Activated CD8-positive, alpha-beta memory T cell treated with anti-CD3 and anti-CD28 coated beads, Interleukin-2, amount 10 ng/mL, durations not matched to agents 7 days and 5 days (primary cell): Measurements from ENCODE around the gene ZNF221. TPM values are rescaled to one million over a fixed set of nuclear protein-coding genes. Genes with fewer than 3 reads are reported as not detected.

Experiments
- ATAC-seq: fragments of 150-1000 bp; cut with Tn5 transposase; one replicate; pipeline ENCODE4 v1.10.0; 2021; ENCODE audit warnings: moderate library complexity
- CTCF ChIA-PET: fragments of 350-600 bp; sonication (Branson Sonifier 250); formaldehyde crosslinking; loops from one replicate; lab custom pipeline; 2021; ENCODE audit warnings: antibody characterized with exemption; lab: Charles Lee
- DNase-seq: peaks from one replicate; pipeline ENCODE4 v3.0.0-alpha.2; 2020
- H3K27ac Mint-ChIP-seq: one replicate; pipeline ENCODE4 v1.8.0; 2021; ENCODE audit warnings: mild to moderate bottlenecking, mixed read lengths
- H3K27me3 Mint-ChIP-seq: one replicate; pipeline ENCODE4 v1.8.0; 2021; ENCODE audit warnings: mixed read lengths
- H3K36me3 Mint-ChIP-seq: one replicate; pipeline ENCODE4 v1.8.0; 2021; ENCODE audit warnings: mild to moderate bottlenecking, mixed read lengths
- H3K4me1 Mint-ChIP-seq: one replicate; pipeline ENCODE4 v1.8.0; 2021; ENCODE audit warnings: mixed read lengths
- H3K4me3 Mint-ChIP-seq: one replicate; pipeline ENCODE4 v1.8.0; 2021; ENCODE audit warnings: mild to moderate bottlenecking, moderate library complexity, mixed read lengths
- H3K9me3 Mint-ChIP-seq: one replicate; pipeline ENCODE4 v1.8.0; 2022; ENCODE audit warnings: low read depth, mixed read lengths
- total RNA-seq, 2 experiments: library from RNA; stranded (reverse); gene quantifications; one replicate each; pipeline ENCODE4 v1.2.3, GENCODE V29; 2021

Gene ZNF221
- total RNA-seq = 1 to 10 TPM; 2.1 to 2.5 TPM

DNA sequence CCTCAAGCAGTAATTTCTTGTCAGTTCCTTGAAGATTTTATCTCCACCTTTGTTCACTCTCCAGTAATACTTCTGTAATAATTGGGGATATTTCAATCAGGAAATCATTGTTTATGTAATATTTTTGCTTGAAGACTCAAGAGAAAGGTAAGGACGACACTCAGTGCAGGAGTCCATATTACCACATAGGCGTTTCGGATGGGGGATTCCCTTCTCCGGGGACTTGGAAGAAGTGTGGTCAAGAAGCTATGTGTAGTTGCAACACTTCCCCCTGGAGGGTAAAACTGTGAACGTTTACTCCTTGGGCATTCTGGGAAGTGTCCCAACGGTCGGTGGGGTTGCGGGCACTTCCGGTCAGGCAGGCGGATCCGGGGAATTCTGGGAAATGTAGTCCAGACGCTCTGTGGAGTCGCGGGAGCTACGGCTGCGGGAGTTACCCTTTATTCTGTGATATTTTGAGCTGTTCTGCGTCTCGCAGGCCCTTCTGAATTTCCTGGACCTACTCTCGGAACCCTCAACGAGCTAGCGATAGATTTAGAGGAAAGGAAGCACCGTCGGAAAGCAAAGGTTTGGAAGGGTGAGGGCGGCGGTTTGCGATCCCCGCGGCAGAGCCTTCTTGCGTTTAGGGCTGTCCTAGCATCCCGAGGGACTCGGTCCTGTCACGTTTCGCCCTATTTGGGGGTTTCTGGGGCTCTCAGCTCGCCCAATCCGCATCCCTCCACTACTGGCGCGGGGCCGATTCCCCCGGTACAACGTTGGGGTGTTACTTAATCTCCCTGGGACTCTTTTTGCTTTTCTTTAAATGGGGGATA, at the start of gene ZNF221:
Gene ZNF221 (plus strand): TSS at position 395 of the 812 bp plus-strand sequence. CDS start 11,499 bp downstream, outside the sequence.
- peak; percentile 94 for ATAC-seq

DNA sequence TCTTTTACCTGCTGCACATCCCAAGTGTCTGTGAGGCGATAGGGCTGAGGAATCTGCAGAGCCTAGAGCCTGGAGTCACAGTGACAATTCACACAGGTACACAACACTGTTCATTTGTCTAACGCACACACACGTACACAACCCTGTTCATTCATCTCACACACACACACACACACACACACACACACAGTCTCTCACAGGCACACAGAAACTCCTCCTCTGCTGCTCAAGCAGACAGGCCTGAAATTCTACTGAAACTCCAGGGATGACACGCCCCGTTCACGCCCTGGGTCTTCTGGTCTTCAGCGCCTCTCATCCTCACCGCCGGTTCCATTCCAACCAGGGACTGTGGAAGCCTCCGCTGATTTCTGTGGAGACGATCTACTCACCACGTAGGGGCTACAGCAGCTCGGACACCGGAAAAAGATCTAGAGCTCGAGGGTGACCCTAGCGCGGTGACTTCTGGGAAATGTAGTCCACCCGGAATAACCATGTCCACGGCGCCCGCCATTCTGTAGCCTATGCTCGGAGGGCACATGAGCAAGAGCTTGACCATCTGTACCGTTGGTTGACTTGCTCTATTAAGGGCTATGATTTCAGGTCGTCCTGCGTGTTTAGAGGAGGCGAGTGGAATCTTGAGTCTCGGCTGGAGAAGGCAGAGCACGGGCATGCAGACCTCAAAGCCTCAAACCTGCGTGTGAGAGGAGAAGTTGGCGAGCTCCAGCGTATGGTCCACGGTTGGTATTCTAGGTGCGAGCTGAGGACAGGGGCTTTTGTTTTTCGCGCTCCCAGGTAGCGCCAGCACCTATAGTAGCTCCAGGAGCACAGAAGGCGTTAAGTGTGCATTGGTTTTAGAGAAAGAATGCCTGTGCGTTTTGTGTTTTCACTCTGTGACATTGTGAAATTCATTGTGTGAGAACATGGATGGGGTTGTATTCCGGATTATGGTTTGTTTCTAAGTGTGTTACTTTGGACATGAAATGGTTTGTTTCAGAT, 49.3 kb upstream of the ZNF221 start:
- DNase-seq = peak; percentile 77
- peak; percentile 97 for ATAC-seq
- Mint-ChIP-seq H3K27ac (peak overlapping the region; percentile 76), H3K27me3 (no peaks in the 10 kb centered on the region), H3K9me3 (peaks cover 44% of the 10 kb centered on the region), H3K4me3 (peak overlapping the region; percentile 83), H3K4me1 (peaks cover 20% of the 10 kb centered on the region), H3K36me3 (peaks cover 44% of the 10 kb centered on the region)
- CTCF ChIA-PET = interaction anchor here (0.8 to 1.0 kb wide), 2 partner anchors 193 to 405 kb away, joined by 3 read pairs; no protein-coding TSS in a partner anchor

More for the DNA sequence above, at the start of gene ZNF221:
- DNase-seq = peak; percentile 82
- H3K36me3 Mint-ChIP-seq = peaks cover 11% of the 10 kb centered on the region
- peak within 1 kb of the TSS; percentile 87 for H3K4me3 Mint-ChIP-seq
- peaks cover 8% of the 10 kb centered on the region for H3K4me1 Mint-ChIP-seq
- CTCF ChIA-PET = interaction anchor here (1.7 to 2.9 kb wide), 2 partner anchors 16 to 144 kb away, joined by 6 to 18 read pairs; partner anchors contain the start of genes ZNF224 and ZNF45
- H3K27ac Mint-ChIP-seq = peak within 1 kb of the TSS; percentile 85
- peaks cover 6% of the 10 kb centered on the region for H3K27me3 Mint-ChIP-seq
- H3K9me3 Mint-ChIP-seq = peaks cover 19% of the 10 kb centered on the region

DNA sequence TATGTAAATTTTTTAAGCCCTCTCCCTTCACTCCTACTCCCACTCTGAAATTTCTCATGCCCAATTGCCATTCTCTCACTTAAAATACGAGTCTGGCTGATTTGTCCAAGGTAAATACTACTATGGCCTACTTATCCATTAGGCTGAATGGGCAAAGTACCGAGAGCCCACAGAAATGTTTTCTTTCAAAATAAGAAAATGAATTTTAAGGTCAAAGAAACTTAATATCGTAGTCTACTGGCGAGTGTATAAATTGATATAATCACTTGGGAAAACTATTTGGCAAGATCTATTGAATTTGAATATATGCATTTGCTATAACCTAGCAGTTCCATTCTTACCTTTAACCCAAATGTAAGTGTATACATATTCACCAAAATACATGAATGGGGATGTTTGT, 48.6 kb upstream of the ZNF221 start:
- Mint-ChIP-seq H3K9me3 (peaks cover 49% of the 10 kb centered on the region), H3K36me3 (peaks cover 44% of the 10 kb centered on the region), H3K4me3 (peak overlapping the region; percentile 83), H3K27ac (no peak overlapping the region), H3K27me3 (no peaks in the 10 kb centered on the region), H3K4me1 (peaks cover 20% of the 10 kb centered on the region)
- no peak for ATAC-seq
- CTCF ChIA-PET = no interaction called here
- DNase-seq = no peak

DNA sequence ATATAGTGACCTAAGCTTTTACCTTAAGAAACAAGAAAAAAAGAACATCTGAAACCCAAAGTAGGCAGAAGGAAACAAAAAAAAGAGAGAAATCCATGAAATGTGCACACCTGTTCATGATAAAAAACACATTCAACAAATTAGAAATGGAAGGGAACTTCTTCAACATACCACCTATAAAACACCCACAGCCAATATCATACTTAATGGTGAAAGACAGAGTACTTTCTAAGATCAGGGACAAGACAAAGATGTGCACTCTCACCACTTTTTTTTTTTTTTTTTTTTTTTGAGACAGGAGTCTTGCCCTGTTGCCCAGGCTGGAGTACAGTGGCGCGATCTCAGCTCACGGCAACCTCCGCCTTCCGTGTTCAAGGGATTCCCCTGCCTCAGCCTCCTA, 45.1 kb upstream of the ZNF221 start:
- no peak overlapping the region for H3K27ac Mint-ChIP-seq
- no peak overlapping the region for H3K4me3 Mint-ChIP-seq
- no peak for DNase-seq
- CTCF ChIA-PET = no interaction called here
- H3K9me3 Mint-ChIP-seq = peaks cover 53% of the 10 kb centered on the region
- H3K4me1 Mint-ChIP-seq = peaks cover 16% of the 10 kb centered on the region
- no peaks in the 10 kb centered on the region for H3K27me3 Mint-ChIP-seq
- H3K36me3 Mint-ChIP-seq = peaks cover 23% of the 10 kb centered on the region
- no peak for ATAC-seq

DNA sequence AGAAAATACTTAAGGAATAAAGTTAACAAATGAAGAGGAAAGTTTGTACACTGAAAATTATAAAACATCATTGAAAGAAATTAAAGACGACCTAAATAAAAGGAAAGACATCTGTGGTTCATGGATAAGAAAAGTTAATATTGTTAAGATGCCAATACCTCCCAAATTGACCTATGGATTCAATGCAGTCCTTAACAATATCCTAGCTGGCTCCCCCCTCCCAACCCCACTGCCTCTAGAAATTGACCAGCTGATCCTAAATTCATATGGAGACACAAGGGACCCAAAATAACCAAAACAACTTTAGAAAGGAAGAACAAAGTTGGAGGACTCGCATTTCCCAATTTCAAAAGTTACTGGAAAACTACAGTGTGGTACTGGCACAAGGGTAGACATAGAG, 44.3 kb upstream of the ZNF221 start:
- no peak for DNase-seq
- no peak overlapping the region for H3K4me3 Mint-ChIP-seq
- no peak for ATAC-seq
- peaks cover 57% of the 10 kb centered on the region for H3K9me3 Mint-ChIP-seq
- peaks cover 8% of the 10 kb centered on the region for H3K4me1 Mint-ChIP-seq
- peaks cover 20% of the 10 kb centered on the region for H3K36me3 Mint-ChIP-seq
- no peaks in the 10 kb centered on the region for H3K27me3 Mint-ChIP-seq
- CTCF ChIA-PET = no interaction called here
- H3K27ac Mint-ChIP-seq = no peak overlapping the region

DNA sequence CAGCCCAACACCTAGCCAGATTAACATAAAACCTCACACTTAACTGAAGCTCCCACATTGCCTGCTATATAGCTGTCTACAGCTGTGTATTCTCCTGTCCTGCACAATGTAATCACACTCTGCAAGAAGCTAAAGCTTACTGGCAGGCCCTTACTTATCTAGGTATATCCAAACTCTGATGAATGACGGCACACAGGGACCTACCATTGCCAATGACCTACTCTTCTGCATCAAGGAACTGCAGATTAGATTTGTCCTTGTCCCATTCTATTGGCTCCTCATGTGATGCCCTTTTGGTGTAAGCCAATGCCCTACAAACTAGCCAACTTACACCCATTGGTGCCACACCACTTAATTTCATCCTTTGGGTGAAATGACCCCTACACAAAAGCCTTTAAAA, 42.4 kb upstream of the ZNF221 start:
- ATAC-seq = no peak
- H3K9me3 Mint-ChIP-seq = peaks cover 59% of the 10 kb centered on the region
- peaks cover 24% of the 10 kb centered on the region for H3K36me3 Mint-ChIP-seq
- no peaks in the 10 kb centered on the region for H3K4me1 Mint-ChIP-seq
- H3K4me3 Mint-ChIP-seq = no peak overlapping the region
- no peaks in the 10 kb centered on the region for H3K27me3 Mint-ChIP-seq
- DNase-seq = no peak
- H3K27ac Mint-ChIP-seq = no peak overlapping the region
- CTCF ChIA-PET = no interaction called here

DNA sequence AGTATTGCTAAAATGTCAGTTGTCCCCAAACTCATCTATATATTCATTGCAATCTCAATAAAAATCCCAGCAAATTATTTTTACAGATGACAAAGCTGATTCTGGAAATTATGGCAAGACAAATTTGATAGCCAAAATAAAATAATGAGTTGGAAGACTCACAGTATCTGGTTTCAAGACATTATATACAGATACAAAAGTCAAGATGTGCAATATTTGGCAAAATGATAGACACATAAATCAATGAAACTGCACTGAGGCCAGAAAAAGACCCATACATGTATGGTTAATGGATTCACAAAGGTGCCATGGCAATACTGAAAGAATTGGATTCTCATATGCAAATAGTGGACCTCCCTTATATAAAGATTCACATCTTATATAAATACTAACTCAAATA, 40.1 kb upstream of the ZNF221 start:
- no peak overlapping the region for H3K4me3 Mint-ChIP-seq
- no peaks in the 10 kb centered on the region for H3K4me1 Mint-ChIP-seq
- H3K27ac Mint-ChIP-seq = no peak overlapping the region
- DNase-seq (no peak), ATAC-seq (no peak)
- no peaks in the 10 kb centered on the region for H3K27me3 Mint-ChIP-seq
- H3K36me3 Mint-ChIP-seq = peaks cover 40% of the 10 kb centered on the region
- CTCF ChIA-PET = no interaction called here
- H3K9me3 Mint-ChIP-seq = peaks cover 62% of the 10 kb centered on the region

DNA sequence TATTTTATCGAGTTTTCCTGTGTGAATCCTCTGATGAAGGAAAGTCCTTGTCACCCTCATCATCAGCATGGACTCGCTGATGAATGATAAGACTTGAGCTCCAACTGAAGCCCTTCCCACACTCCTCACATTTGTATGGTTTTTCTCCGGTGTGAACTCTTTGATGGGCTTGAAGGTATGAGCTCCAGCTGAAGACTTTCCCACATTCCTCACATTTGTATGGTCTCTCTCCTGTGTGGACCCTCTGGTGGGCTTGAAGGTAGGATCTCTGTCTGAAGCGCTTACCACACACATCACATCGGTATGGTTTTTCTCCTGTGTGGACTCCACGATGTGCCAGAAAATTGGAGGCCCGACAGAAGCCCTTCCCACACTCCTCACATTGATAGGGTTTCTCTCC, 37.6 kb upstream of the ZNF221 start:
- no peak overlapping the region for H3K4me3 Mint-ChIP-seq
- H3K27me3 Mint-ChIP-seq = no peaks in the 10 kb centered on the region
- no peak overlapping the region for H3K27ac Mint-ChIP-seq
- H3K9me3 Mint-ChIP-seq = peaks cover 57% of the 10 kb centered on the region
- CTCF ChIA-PET = no interaction called here
- DNase-seq (no peak), ATAC-seq (no peak)
- H3K36me3 Mint-ChIP-seq = peaks cover 62% of the 10 kb centered on the region
- no peaks in the 10 kb centered on the region for H3K4me1 Mint-ChIP-seq

DNA sequence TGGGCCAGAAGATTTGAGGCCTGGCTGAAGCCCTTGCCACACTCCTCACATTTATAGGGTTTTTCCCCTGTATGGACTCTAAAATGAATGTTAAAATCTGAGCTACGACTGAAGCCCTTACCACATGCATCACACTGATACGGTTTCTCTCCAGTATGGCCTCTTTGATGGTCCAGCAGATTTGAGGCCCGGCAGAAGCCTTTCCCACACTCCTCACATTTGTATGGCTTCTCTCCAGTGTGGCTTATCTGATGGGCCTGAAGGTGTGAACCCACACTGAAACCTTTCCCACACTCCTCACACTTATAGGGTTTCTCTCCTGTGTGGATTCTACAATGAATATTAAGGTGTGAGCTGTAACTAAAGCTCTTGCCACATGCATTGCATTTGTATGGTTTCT, 37.0 kb upstream of the ZNF221 start:
- Mint-ChIP-seq H3K27me3 (no peaks in the 10 kb centered on the region), H3K4me1 (no peaks in the 10 kb centered on the region), H3K27ac (no peak overlapping the region), H3K9me3 (peaks cover 54% of the 10 kb centered on the region), H3K4me3 (no peak overlapping the region), H3K36me3 (peaks cover 69% of the 10 kb centered on the region)
- ATAC-seq = no peak
- CTCF ChIA-PET = interaction anchor here (1.1 kb wide), 1 partner anchor 11 kb away, joined by 3 read pairs; no protein-coding TSS in a partner anchor
- DNase-seq = no peak

DNA sequence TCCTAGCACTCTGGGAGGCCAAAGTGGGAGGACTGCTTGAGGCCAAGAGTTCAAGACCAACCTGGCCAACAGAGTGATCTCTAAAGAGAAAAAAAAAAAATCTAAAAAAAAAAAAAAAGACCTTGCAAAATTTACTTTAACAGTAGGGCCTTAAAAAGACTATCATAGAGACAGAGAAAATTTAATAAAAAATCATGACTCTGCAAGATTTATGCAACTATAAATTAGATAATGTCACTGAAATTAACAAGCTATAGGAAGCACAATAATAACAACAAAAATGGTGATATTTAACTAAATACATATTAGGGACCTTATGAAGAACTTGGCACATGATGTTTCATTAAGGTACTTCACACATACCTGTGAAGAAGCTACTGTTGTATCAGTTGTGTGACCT, 27.2 kb upstream of the ZNF221 start:
- ATAC-seq (no peak), DNase-seq (no peak)
- H3K36me3 Mint-ChIP-seq = peaks cover 92% of the 10 kb centered on the region
- no peaks in the 10 kb centered on the region for H3K27me3 Mint-ChIP-seq
- CTCF ChIA-PET = interaction anchor here (1.3 kb wide), 1 partner anchor 17 kb away, joined by 3 read pairs; no protein-coding TSS in a partner anchor
- no peak overlapping the region for H3K4me3 Mint-ChIP-seq
- H3K9me3 Mint-ChIP-seq = peaks cover 27% of the 10 kb centered on the region
- H3K27ac Mint-ChIP-seq = no peak overlapping the region
- H3K4me1 Mint-ChIP-seq = no peaks in the 10 kb centered on the region

DNA sequence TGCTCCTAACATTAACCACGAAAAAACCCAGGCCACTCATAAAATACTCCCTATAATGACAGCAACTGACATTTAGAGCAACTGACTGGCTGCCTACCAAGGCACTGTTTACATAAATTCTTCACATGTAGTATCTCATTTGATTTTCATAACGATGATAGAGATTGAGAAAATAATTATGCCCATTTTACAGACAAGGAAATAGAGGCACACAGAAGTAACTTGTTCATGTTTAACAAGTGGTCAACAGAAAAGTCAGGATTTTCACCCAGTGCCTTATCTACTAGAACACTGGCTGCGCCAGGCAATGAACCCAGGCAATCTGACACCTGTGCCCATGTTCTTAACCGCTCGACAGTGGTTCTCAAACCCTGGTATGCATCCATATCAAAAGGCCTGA, 22.2 kb upstream of the ZNF221 start:
- no peak for DNase-seq
- ATAC-seq = no peak
- Mint-ChIP-seq H3K27ac (no peak overlapping the region), H3K4me1 (peaks cover 5% of the 10 kb centered on the region), H3K36me3 (peaks cover 89% of the 10 kb centered on the region), H3K9me3 (peaks cover 18% of the 10 kb centered on the region), H3K27me3 (no peaks in the 10 kb centered on the region), H3K4me3 (no peak overlapping the region)
- CTCF ChIA-PET = no interaction called here

DNA sequence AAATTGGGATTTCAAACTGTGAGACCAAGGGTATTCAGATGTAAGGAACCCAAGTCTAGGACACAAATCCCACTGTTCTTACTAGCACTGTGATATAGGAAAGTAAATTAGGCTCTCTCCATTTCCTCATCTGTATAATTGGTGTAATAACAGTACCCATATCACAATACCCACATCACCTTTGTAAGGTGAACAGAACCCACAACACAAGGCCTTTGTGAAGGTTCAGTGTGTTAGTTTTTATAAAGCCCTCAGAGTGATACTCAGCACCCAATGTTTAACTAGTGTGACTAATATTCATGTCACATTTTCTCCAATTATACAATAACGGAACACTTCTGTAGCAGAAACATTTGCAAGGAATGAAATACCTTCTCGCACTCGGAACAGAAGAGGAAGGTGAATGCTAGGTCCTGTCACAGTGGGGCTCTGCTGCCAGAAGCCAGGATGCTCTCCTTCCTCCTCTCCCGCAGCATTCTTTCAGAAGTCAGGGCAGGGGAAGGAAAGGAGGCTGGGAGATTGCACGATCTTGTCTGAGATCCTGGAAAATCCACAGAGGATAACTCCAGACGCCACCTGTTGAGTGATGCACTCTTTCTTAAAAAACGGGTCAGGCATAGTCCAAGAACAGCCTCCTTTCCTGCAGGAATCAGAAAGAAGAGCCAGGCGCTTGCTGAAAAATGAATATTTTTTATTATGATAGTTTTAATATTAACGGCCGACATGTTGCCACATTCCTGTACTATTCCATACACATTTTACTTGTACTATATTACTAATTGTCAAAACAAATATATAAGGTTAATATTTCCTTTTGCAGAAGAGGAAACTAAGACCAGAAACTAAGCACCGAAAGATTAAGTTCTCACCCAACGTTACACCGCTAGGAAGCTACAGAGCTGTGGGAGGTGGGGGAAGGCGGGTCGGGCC, 16.7 kb upstream of the ZNF221 start:
- CTCF ChIA-PET = interaction anchor here (1.0 to 1.7 kb wide), 7 partner anchors 12 to 415 kb away, joined by 3 to 18 read pairs (median 3); partner anchors contain the start of genes ZNF221, ZNF224 and ZNF283
- Mint-ChIP-seq H3K36me3 (peaks cover 40% of the 10 kb centered on the region), H3K4me3 (peak overlapping the region; percentile 91), H3K27ac (peak overlapping the region; percentile 90), H3K27me3 (no peaks in the 10 kb centered on the region), H3K9me3 (peaks cover 6% of the 10 kb centered on the region), H3K4me1 (peaks cover 16% of the 10 kb centered on the region)
- DNase-seq = no peak
- ATAC-seq = no peak
